ENCODE measurements around the gene LAMTOR2. TPM values are rescaled to one million over a fixed set of nuclear protein-coding genes. Genes with fewer than 3 reads are reported as not detected.

The LAMTOR2 gene
- total and polyA plus RNA-seq, 9 of the 15 experiments (the other 6 are each of a cell fraction or from before 2014, with no cell fraction given) = 39.0 to 161 (median 74.6) TPM

DNA sequence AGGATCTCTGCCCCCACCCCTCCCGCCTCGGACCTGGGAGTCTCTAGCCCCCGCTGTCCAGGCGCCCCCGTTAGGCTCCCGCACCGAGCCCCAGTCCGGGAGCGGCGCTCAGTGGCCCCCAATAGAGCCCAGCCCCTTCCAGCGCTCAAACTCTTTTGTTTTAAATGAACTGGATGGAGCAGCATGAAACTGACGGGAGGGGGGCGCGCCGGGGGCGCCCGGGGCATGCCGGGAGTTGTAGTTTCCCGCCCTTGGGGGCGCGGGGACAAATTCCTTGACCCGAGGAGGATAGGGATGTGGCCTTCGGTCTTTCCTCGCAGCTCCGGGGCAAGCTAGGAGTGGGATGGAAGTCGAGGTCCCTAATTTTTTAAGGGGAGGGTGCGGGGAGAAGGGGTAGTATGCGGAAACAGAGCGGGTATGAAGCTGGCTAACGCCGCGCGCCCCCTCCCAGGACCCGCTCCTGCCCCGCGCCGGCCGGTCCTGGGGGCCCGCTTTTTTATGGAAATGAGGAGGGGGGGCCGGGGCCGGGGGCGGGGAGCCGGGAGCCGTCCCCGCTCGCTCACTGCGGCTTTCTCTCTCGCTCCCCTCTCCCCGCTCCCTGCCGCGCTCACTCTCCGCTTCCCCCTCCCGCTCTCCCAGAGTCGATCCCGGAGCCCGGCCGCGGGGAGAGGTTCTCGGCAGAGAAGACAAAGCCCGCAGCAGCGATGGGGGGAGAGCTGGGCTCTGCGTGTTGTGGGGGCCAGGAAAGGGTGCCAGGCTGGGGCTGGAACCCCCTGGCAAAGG, 27.9 kb downstream of the LAMTOR2 start, which contains the start of gene MEX3A (continued):
- TF ChIP-seq GABPA (tag; conservative IDR thresholded peaks at IDR 0.05; ENCODE audit: low read depth) (peak; percentile 53; the same call in 1 of the 2 replicates), CCNT2 (IDR thresholded peaks at IDR 0.05; ENCODE audit: borderline replicate concordance, extremely low read depth, insufficient read length, low read depth, low read length) (peak; percentile 20), HDAC6 (IDR thresholded peaks at IDR 0.05; ENCODE audit: low read depth, low read length) (no peak), ZC3H4 (CRISPR knock-in tag; IDR thresholded peaks at IDR 0.05; ENCODE audit: borderline replicate concordance) (no peak), YY1 (IDR thresholded peaks at IDR 0.05; ENCODE audit: borderline replicate concordance in 1 of 3, control insufficient read depth in 1 of 3, extremely low read depth in 1 of 3, insufficient read depth in 3 of 3, insufficient read length in 1 of 3, insufficient replicate concordance in 2 of 3, low read depth in 1 of 3, low read length in 2 of 3) (peak in 2 of 3 experiments; percentile 53 to 70), ZNF76 (CRISPR knock-in tag; IDR thresholded peaks at IDR 0.05; ENCODE audit: borderline replicate concordance) (no peak), NRF1 (conservative IDR thresholded peaks at IDR 0.05 in 1 of 2, IDR thresholded peaks at IDR 0.05 in 1 of 2) (peak in 1 of 2 experiments; percentile 32; a peak in 1 of 4 replicates), NR2C1 (IDR thresholded peaks at IDR 0.05) (peak; percentile 63), NR2C1 (tag; IDR thresholded peaks at IDR 0.05) (peak; percentile 88), L3MBTL2 (IDR thresholded peaks at IDR 0.05) (peak; percentile 54; the same call in 1 of the 2 replicates), JUND (IDR thresholded peaks at IDR 0.05; ENCODE audit: borderline replicate concordance, low read depth, low read length) (0 out of 2 replicates have a peak, but pooled peaks have one; percentile 5), JUND (tag; IDR thresholded peaks at IDR 0.05; ENCODE audit: borderline replicate concordance, low read depth, low read length) (no peak), MCM2 (IDR thresholded peaks at IDR 0.05; ENCODE audit: low read depth) (no peak)
- TF ChIP-seq, protein P1, sequence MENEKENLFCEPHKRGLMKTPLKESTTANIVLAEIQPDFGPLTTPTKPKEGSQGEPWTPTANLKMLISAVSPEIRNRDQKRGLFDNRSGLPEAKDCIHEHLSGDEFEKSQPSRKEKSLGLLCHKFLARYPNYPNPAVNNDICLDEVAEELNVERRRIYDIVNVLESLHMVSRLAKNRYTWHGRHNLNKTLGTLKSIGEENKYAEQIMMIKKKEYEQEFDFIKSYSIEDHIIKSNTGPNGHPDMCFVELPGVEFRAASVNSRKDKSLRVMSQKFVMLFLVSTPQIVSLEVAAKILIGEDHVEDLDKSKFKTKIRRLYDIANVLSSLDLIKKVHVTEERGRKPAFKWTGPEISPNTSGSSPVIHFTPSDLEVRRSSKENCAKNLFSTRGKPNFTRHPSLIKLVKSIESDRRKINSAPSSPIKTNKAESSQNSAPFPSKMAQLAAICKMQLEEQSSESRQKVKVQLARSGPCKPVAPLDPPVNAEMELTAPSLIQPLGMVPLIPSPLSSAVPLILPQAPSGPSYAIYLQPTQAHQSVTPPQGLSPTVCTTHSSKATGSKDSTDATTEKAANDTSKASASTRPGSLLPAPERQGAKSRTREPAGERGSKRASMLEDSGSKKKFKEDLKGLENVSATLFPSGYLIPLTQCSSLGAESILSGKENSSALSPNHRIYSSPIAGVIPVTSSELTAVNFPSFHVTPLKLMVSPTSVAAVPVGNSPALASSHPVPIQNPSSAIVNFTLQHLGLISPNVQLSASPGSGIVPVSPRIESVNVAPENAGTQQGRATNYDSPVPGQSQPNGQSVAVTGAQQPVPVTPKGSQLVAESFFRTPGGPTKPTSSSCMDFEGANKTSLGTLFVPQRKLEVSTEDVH (IDR thresholded peaks at IDR 0.05; ENCODE audit: low read depth, partially characterized antibody) = no peak
- TF ChIP-seq, protein P2, sequence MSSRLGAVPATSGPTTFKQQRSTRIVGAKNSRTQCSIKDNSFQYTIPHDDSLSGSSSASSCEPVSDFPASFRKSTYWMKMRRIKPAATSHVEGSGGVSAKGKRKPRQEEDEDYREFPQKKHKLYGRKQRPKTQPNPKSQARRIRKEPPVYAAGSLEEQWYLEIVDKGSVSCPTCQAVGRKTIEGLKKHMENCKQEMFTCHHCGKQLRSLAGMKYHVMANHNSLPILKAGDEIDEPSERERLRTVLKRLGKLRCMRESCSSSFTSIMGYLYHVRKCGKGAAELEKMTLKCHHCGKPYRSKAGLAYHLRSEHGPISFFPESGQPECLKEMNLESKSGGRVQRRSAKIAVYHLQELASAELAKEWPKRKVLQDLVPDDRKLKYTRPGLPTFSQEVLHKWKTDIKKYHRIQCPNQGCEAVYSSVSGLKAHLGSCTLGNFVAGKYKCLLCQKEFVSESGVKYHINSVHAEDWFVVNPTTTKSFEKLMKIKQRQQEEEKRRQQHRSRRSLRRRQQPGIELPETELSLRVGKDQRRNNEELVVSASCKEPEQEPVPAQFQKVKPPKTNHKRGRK (tag; IDR thresholded peaks at IDR 0.05) = peak; percentile 64
- TF ChIP-seq, protein P3, sequence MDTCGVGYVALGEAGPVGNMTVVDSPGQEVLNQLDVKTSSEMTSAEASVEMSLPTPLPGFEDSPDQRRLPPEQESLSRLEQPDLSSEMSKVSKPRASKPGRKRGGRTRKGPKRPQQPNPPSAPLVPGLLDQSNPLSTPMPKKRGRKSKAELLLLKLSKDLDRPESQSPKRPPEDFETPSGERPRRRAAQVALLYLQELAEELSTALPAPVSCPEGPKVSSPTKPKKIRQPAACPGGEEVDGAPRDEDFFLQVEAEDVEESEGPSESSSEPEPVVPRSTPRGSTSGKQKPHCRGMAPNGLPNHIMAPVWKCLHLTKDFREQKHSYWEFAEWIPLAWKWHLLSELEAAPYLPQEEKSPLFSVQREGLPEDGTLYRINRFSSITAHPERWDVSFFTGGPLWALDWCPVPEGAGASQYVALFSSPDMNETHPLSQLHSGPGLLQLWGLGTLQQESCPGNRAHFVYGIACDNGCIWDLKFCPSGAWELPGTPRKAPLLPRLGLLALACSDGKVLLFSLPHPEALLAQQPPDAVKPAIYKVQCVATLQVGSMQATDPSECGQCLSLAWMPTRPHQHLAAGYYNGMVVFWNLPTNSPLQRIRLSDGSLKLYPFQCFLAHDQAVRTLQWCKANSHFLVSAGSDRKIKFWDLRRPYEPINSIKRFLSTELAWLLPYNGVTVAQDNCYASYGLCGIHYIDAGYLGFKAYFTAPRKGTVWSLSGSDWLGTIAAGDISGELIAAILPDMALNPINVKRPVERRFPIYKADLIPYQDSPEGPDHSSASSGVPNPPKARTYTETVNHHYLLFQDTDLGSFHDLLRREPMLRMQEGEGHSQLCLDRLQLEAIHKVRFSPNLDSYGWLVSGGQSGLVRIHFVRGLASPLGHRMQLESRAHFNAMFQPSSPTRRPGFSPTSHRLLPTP (IDR thresholded peaks at IDR 0.05; ENCODE audit: borderline replicate concordance, extremely low read depth, insufficient read length) = no peak
